SK-N-SH (cell line): ENCODE results near the gene PDZD8. TPM values are rescaled to one million over a fixed set of nuclear protein-coding genes. Genes with fewer than 3 reads are reported as not detected.

Experiments
- CTCF ChIA-PET: fragments of 300-600, 350-600 bp; formaldehyde crosslinking; extraction: SDS; loops from one replicate; lab custom pipeline; 2021; lab: Yijun Ruan, JAX
- POLR2A ChIA-PET: fragments of 350-600 bp; sonication (Branson Sonifier 250); formaldehyde crosslinking; extraction: SDS; loops from one replicate; lab custom pipeline; 2020; ENCODE audit warnings: antibody characterized with exemption, inconsistent platforms; lab: Yijun Ruan, JAX
- DNase-seq: peaks from one replicate; pipeline ENCODE4 v3.0.0; 2012
- H2AFZ ChIP-seq: fragments of 200-600 bp; sonication (generic); 2 replicates; pipeline ENCODE4 v1.8.1; 2016; ENCODE audit warnings: antibody characterized with exemption, mild to moderate bottlenecking, low read depth
- H3F3A ChIP-seq: fragments of 200-600 bp; sonication (generic); replicated peaks from 2 replicates; pipeline ENCODE3; 2016; ENCODE audit warnings: antibody characterized with exemption, mild to moderate bottlenecking; ENCODE audit not compliant: insufficient read depth
- H3K27ac ChIP-seq, 2 experiments: fragments of 200-500 bp in 1 of 2; fragments of 200-600 bp in 1 of 2; sonication (Bioruptor generic) in 1 of 2; sonication (generic), shearing (Covaris generic) in 1 of 2; 2 replicates each; pipeline versions ENCODE4 v1.5.1 to v1.6.1; 2014 to 2016; ENCODE audit warnings: low read depth in 2 of 2, inconsistent platforms in 1 of 2, low read length in 1 of 2, mild to moderate bottlenecking in 1 of 2, mixed read lengths in 1 of 2
- H3K27me3 ChIP-seq: fragments of 200-600 bp; sonication (generic), shearing (Covaris generic); 2 replicates; pipeline ENCODE4 v1.6.1; 2016; ENCODE audit warnings: mixed run types; ENCODE audit not compliant: insufficient read depth
- H3K36me3 ChIP-seq, 2 experiments: fragments of 200-500 bp in 1 of 2; fragments of 200-600 bp in 1 of 2; sonication (Bioruptor generic) in 1 of 2; sonication (generic) in 1 of 2; replicated peaks in 1 of 2; 2 replicates each; pipeline versions ENCODE3 to v1.5.1; 2014 to 2016; ENCODE audit warnings: low read length in 1 of 2, mild to moderate bottlenecking in 1 of 2; ENCODE audit not compliant: insufficient read depth in 2 of 2, control insufficient read depth in 1 of 2
- H3K4me1 ChIP-seq, 2 experiments: fragments of 200-500 bp in 1 of 2; fragments of 200-600 bp in 1 of 2; sonication (Bioruptor generic) in 1 of 2; sonication (generic), shearing (Covaris generic) in 1 of 2; 2 replicates each; pipeline versions ENCODE4 v1.5.1 to v1.6.1; 2014 to 2016; ENCODE audit warnings: low read depth in 1 of 2, low read length in 1 of 2, mixed run types in 1 of 2; ENCODE audit not compliant: insufficient read depth in 2 of 2, control insufficient read depth in 1 of 2
- H3K4me2 ChIP-seq: fragments of 200-600 bp; sonication (generic), shearing (Covaris generic); 2 replicates; pipeline ENCODE4 v1.6.1; 2017; ENCODE audit warnings: mixed run types
- H3K4me3 ChIP-seq, 2 experiments: fragments of 200-500 bp in 1 of 2; fragments of 200-600 bp in 1 of 2; sonication (Bioruptor generic) in 1 of 2; sonication (generic), shearing (Covaris generic) in 1 of 2; 2 replicates each; pipeline versions ENCODE4 v1.5.1 to v1.8.1; 2014 to 2016; ENCODE audit warnings: low read depth in 2 of 2, inconsistent platforms in 1 of 2, low read length in 1 of 2, mild to moderate bottlenecking in 1 of 2, mixed read lengths in 1 of 2, moderate library complexity in 1 of 2
- H3K79me2 ChIP-seq: fragments of 200-600 bp; sonication (generic); 2 replicates; pipeline ENCODE4 v1.8.1; 2017; ENCODE audit warnings: mild to moderate bottlenecking; ENCODE audit not compliant: insufficient read depth
- H3K9ac ChIP-seq: fragments of 200-600 bp; sonication (generic); 2 replicates; pipeline ENCODE4 v1.6.1; 2017; ENCODE audit warnings: mixed run types
- H3K9me2 ChIP-seq: fragments of 200-600 bp; sonication (generic); 2 replicates; pipeline ENCODE4 v1.6.1; 2017; ENCODE audit warnings: mixed run types
- H3K9me3 ChIP-seq: fragments of 200-600 bp; sonication (generic); 2 replicates; pipeline ENCODE4 v1.6.1; 2017; ENCODE audit warnings: mixed run types, mild to moderate bottlenecking, moderate library complexity
- H4K20me1 ChIP-seq: fragments of 200-600 bp; sonication (generic); 2 replicates; pipeline ENCODE4 v1.6.1; 2017; ENCODE audit warnings: mild to moderate bottlenecking, mixed run types; ENCODE audit not compliant: insufficient read depth
- CHD2 ChIP-seq: fragments of 150-350 bp; IDR thresholded peaks from 2 replicates; pipeline ENCODE4 v1.6.1; 2018; ENCODE audit warnings: low read length; ENCODE audit not compliant: partially characterized antibody
- ELF1 ChIP-seq: IDR thresholded peaks from 2 replicates; pipeline ENCODE4 v1.4.0; 2012
- FOXM1 ChIP-seq: IDR thresholded peaks from 2 replicates; pipeline ENCODE4 v1.4.0; 2012; ENCODE audit warnings: low read depth, mild to moderate bottlenecking
- GATA2 ChIP-seq: sonication (generic); formaldehyde crosslinking; IDR thresholded peaks from 2 replicates; pipeline ENCODE4 v1.5.0; 2020; ENCODE audit warnings: mild to moderate bottlenecking, missing genetic modification reagents
- MEF2A ChIP-seq: IDR thresholded peaks from 2 replicates; pipeline ENCODE4 v1.4.0; 2012; ENCODE audit warnings: low read depth, borderline replicate concordance
- NFIC ChIP-seq: IDR thresholded peaks from 2 replicates; pipeline ENCODE4 v1.4.0; 2012; ENCODE audit warnings: borderline replicate concordance
- NRF1 ChIP-seq: IDR thresholded peaks from 2 replicates; pipeline ENCODE4 v1.6.1; 2012; ENCODE audit warnings: low read depth, mild to moderate bottlenecking, low read length
- POLR2AphosphoS5 ChIP-seq: IDR thresholded peaks from 2 replicates; pipeline ENCODE4 v1.6.1; 2012; ENCODE audit warnings: low read depth, low read length
- SMC3 ChIP-seq: IDR thresholded peaks from 2 replicates; pipeline ENCODE4 v1.6.1; 2012; ENCODE audit warnings: low read depth, low read length, improper control_type of control experiment
- WGBS: methylation state at CpG from one replicate; pipeline ENCODE4 v1.1.6; 2017; ENCODE audit warnings: low lambda C conversion rate; 5-methylcytosine and 5-hydroxymethylcytosine counted together
- polyA plus RNA-seq, 3 experiments: library from polyadenylated mRNA; depleted of rRNA; stranded (reverse); fragments of >200 nt; gene quantifications; 2 replicates each; pipeline ENCODE4 v1.2.3, GENCODE V29; 2012
- TF ChIP-seq, protein P1 (sequence below): IDR thresholded peaks from 2 replicates; pipeline ENCODE4; 2012
- TF ChIP-seq, protein P2 (sequence below): fragments of 200-600 bp; sonication (generic); IDR thresholded peaks from 2 replicates; pipeline ENCODE4 v1.6.1; 2017; ENCODE audit warnings: antibody characterized with exemption, mild to moderate bottlenecking, moderate library complexity

PDZD8 gene
- polyA plus RNA-seq, 1 of the 3 experiments (the other 2 are of a cell fraction) = 6.6 TPM

DNA sequence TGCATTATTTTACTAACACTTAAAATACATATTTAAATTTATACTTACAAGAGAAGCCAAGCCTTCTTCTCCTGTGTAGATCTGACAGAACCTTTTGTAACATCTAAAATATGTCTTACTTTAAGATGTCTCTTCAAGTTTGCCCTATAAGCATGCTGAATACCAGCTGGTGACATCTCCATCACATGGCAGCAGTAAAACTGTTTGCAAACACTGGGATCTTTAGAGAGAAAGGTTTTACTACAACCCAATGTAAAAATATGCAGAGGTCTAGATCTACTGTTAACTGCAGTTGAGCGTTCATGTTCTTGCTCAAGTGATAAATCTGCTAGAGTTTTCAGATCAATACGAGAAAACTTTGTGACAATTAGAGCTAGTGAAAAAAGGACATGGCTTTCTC is 23.2 kb downstream of the PDZD8 start:
- no peaks in the 10 kb centered on the region for H3K27me3 ChIP-seq
- H3K9me3 ChIP-seq = no peaks in the 10 kb centered on the region
- no peak overlapping the region for H2AFZ ChIP-seq
- H3K4me3 ChIP-seq = no peak overlapping the region
- H3K36me3 ChIP-seq = no peaks in the 10 kb centered on the region
- TF ChIP-seq POLR2AphosphoS5 (no peak), GATA2 (CRISPR knock-in tag) (no peak), FOXM1 (no peak), NRF1 (no peak)
- TF ChIP-seq, protein P1, sequence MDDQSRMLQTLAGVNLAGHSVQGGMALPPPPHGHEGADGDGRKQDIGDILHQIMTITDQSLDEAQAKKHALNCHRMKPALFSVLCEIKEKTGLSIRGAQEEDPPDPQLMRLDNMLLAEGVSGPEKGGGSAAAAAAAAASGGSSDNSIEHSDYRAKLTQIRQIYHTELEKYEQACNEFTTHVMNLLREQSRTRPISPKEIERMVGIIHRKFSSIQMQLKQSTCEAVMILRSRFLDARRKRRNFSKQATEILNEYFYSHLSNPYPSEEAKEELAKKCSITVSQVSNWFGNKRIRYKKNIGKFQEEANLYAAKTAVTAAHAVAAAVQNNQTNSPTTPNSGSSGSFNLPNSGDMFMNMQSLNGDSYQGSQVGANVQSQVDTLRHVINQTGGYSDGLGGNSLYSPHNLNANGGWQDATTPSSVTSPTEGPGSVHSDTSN = no peak
- TF ChIP-seq, protein P2, sequence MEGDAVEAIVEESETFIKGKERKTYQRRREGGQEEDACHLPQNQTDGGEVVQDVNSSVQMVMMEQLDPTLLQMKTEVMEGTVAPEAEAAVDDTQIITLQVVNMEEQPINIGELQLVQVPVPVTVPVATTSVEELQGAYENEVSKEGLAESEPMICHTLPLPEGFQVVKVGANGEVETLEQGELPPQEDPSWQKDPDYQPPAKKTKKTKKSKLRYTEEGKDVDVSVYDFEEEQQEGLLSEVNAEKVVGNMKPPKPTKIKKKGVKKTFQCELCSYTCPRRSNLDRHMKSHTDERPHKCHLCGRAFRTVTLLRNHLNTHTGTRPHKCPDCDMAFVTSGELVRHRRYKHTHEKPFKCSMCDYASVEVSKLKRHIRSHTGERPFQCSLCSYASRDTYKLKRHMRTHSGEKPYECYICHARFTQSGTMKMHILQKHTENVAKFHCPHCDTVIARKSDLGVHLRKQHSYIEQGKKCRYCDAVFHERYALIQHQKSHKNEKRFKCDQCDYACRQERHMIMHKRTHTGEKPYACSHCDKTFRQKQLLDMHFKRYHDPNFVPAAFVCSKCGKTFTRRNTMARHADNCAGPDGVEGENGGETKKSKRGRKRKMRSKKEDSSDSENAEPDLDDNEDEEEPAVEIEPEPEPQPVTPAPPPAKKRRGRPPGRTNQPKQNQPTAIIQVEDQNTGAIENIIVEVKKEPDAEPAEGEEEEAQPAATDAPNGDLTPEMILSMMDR = no peak
- no peak for DNase-seq
- H3K27ac ChIP-seq = no peak overlapping the region
- peaks cover 0 to 2% of the 10 kb centered on the region in 2 experiments; a peak in 2 of 4 replicates for H3K4me1 ChIP-seq
- peaks cover 80% of the 10 kb centered on the region for H3K79me2 ChIP-seq
- no peak overlapping the region for H3K9ac ChIP-seq
- H3K4me2 ChIP-seq = no peak overlapping the region
- ChIA-PET CTCF (interaction anchor here (1.2 to 1.6 kb wide), 2 partner anchors 32 to 135 kb away, joined by 3 to 4 read pairs; no protein-coding TSS in a partner anchor), POLR2A (no interaction called here)
- WGBS = 94% methylated on average over 2 of the region's 2 CpGs
- H3F3A ChIP-seq = no peaks in the 10 kb centered on the region
- no peaks in the 10 kb centered on the region for H3K9me2 ChIP-seq
- H4K20me1 ChIP-seq = peaks cover 50% of the 10 kb centered on the region

DNA sequence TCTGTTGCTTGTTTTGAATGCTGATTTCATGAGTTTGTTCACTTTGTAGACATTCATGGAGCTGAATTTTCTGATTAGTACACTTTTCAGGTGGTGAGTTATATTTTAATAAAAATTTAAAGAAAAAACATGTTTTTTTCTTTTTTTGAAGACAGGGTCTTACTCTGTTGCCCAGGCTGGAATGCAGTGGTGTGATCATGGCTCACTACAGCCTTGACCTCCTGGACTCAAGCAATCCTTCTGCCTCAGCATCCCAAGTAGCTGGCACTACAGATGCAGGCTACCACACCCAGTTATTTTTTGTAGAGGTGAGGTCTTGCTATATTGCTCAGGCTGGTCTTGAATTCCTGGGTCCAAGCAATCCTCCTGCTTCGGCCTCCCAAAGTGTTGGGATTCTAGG is 23.7 kb downstream of the PDZD8 start:
- H3K27me3 ChIP-seq = no peaks in the 10 kb centered on the region
- H3K4me3 ChIP-seq = no peak overlapping the region
- H4K20me1 ChIP-seq = peaks cover 50% of the 10 kb centered on the region
- TF ChIP-seq ELF1 = no peak
- TF ChIP-seq, protein P2 = no peak
- no peak for TF ChIP-seq NRF1
- TF ChIP-seq CHD2 = no peak
- TF ChIP-seq POLR2AphosphoS5 = no peak
- TF ChIP-seq SMC3 = no peak
- no peak for TF ChIP-seq MEF2A
- TF ChIP-seq NFIC = no peak
- no peaks in the 10 kb centered on the region for H3K9me3 ChIP-seq
- no peak overlapping the region for H3K9ac ChIP-seq
- H3K27ac ChIP-seq = no peak overlapping the region
- H3F3A ChIP-seq = no peaks in the 10 kb centered on the region
- no peaks in the 10 kb centered on the region for H3K9me2 ChIP-seq
- no peaks in the 10 kb centered on the region for H3K36me3 ChIP-seq
- peaks cover 81% of the 10 kb centered on the region for H3K79me2 ChIP-seq
- no peak for DNase-seq
- WGBS = 87% methylated on average over 1 of the region's 1 CpG
- ChIA-PET CTCF (interaction anchor here (1.2 to 1.6 kb wide), 2 partner anchors 31 to 135 kb away, joined by 3 to 4 read pairs; no protein-coding TSS in a partner anchor), POLR2A (no interaction called here)
- H2AFZ ChIP-seq = no peak overlapping the region
- H3K4me2 ChIP-seq = no peak overlapping the region
- H3K4me1 ChIP-seq = peaks cover 0 to 2% of the 10 kb centered on the region in 2 experiments; a peak in 2 of 4 replicates
